Calu3 (cell line): ENCODE measurements around the gene NUP93. TPM values are rescaled to one million over a fixed set of nuclear protein-coding genes. Genes with fewer than 3 reads are reported as not detected.

Source experiments
- BruUV-seq: library from RNA; stranded (reverse); fragments of 400-500 nt; replicated peaks from 2 replicates; lab custom pipeline; 2021; lab: Mats Ljungman, UMichigan
- CTCF ChIA-PET: fragments of 300-600 bp; sonication (Branson Sonifier 250); formaldehyde crosslinking; loops from one replicate; lab custom pipeline; 2022; ENCODE audit warnings: antibody characterized with exemption; lab: Charles Lee
- DNase-seq: peaks from one replicate; pipeline ENCODE4 v3.0.0; 2022
- H3K27ac Mint-ChIP-seq: one replicate; pipeline ENCODE4 v1.8.0; 2022; ENCODE audit warnings: mixed read lengths; ENCODE audit not compliant: unreplicated experiment
- H3K27me3 Mint-ChIP-seq: one replicate; pipeline ENCODE4 v1.8.0; 2022; ENCODE audit warnings: mixed read lengths; ENCODE audit not compliant: unreplicated experiment
- H3K36me3 Mint-ChIP-seq: one replicate; pipeline ENCODE4 v1.8.0; 2022; ENCODE audit warnings: mild to moderate bottlenecking, moderate library complexity, mixed read lengths; ENCODE audit not compliant: insufficient read depth, unreplicated experiment
- H3K4me1 Mint-ChIP-seq: one replicate; pipeline ENCODE4 v1.8.0; 2022; ENCODE audit warnings: mild to moderate bottlenecking, low read depth, mixed read lengths; ENCODE audit not compliant: unreplicated experiment
- H3K4me3 Mint-ChIP-seq: one replicate; pipeline ENCODE4 v1.8.0; 2022; ENCODE audit warnings: mild to moderate bottlenecking, low read depth, moderate library complexity, mixed read lengths; ENCODE audit not compliant: unreplicated experiment
- H3K9me3 Mint-ChIP-seq: one replicate; pipeline ENCODE4 v1.8.0; 2022; ENCODE audit warnings: low read depth, mixed read lengths; ENCODE audit not compliant: unreplicated experiment
- CTCF ChIP-seq: fragments of 200-600 bp; IDR thresholded peaks from one replicate; pipeline ENCODE4 v1.8.0; 2022; ENCODE audit warnings: antibody characterized with exemption; ENCODE audit not compliant: unreplicated experiment
- intact Hi-C: fragments of 100-400 bp; cut with micrococcal nuclease; formaldehyde crosslinking; loops from one replicate; pipeline ENCODE4 v1.10.0; 2022; ENCODE audit not compliant: unreplicated experiment
- total RNA-seq: library from RNA; stranded (reverse); gene quantifications from 2 replicates; pipeline ENCODE4 v1.2.3, GENCODE V29; 2022

Gene NUP93
- total RNA-seq, 1 experiment from 2014 or later = 120 TPM

DNA sequence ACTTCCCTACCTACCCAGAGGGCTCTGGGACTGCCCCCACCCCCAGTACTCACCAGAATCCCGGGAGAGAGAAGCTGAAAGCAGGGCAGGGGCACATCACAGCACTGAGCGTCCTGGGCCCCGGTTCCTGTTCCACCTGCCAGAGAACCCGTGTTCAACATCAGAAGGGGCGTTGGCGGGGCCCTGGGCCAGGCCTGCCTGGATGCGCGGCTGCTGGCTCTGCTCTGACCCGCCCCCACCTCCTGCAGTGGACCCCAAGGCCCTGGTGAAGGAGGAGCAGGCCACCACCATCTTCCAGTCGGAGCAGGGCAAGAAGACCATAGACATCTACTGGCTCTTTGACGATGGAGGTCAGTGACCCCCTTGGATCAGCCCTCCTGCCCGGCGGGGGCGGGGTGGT, 162.8 kb downstream of the NUP93 start:
- CTCF ChIA-PET = no interaction called here
- Mint-ChIP-seq H3K4me3 (no peak overlapping the region), H3K27ac (no peak overlapping the region), H3K36me3 (no peaks in the 10 kb centered on the region), H3K4me1 (no peaks in the 10 kb centered on the region), H3K27me3 (peaks cover 32% of the 10 kb centered on the region), H3K9me3 (no peaks in the 10 kb centered on the region)
- DNase-seq = no peak
- BruUV-seq = no TSS peak
- intact Hi-C loops = no loop called here
- TF ChIP-seq CTCF = no peak

- Mint-ChIP-seq H3K36me3 (no peaks in the 10 kb centered on the region), H3K9me3 (no peaks in the 10 kb centered on the region), H3K27me3 (peaks cover 49% of the 10 kb centered on the region), H3K4me3 (no peak overlapping the region), H3K4me1 (no peaks in the 10 kb centered on the region), H3K27ac (no peak overlapping the region)
- CTCF ChIA-PET = interaction anchor here (0.7 to 0.8 kb wide), 2 partner anchors 171 to 437 kb away, joined by 3 to 5 read pairs; no protein-coding TSS in a partner anchor
- BruUV-seq = no TSS peak
- no peak for TF ChIP-seq CTCF
- DNase-seq = no peak
- intact Hi-C loops = no loop called here
Observed at GRCh38 chr16:56894331-56894917, 164.5 kb downstream of the NUP93 start.

DNA sequence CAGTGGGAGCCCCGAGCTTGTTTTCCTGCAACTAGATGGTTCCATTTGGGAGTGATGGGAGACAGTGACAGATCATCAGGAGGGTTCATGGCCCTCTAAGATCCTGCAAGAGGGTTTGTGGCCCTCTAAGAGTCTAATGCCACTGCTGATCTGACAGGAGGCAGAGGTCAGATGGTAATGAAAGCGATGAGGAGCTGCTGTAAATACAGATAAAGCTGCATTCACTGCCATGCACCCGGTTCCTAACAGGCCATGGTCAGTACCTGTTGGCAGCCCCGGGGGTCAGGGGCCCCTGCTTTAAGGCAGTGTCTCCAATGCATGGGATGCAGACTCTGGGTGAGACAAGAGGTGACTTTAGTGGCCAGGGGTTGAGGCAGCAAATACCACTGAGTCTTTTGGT, 165.9 kb downstream of the NUP93 start:
- peaks cover 55% of the 10 kb centered on the region for H3K27me3 Mint-ChIP-seq
- H3K36me3 Mint-ChIP-seq = no peaks in the 10 kb centered on the region
- no peak overlapping the region for H3K4me3 Mint-ChIP-seq
- DNase-seq = no peak
- BruUV-seq = no TSS peak
- H3K27ac Mint-ChIP-seq = no peak overlapping the region
- H3K9me3 Mint-ChIP-seq = no peaks in the 10 kb centered on the region
- CTCF ChIA-PET = no interaction called here
- intact Hi-C loops = no loop called here
- no peaks in the 10 kb centered on the region for H3K4me1 Mint-ChIP-seq
- no peak for TF ChIP-seq CTCF

DNA sequence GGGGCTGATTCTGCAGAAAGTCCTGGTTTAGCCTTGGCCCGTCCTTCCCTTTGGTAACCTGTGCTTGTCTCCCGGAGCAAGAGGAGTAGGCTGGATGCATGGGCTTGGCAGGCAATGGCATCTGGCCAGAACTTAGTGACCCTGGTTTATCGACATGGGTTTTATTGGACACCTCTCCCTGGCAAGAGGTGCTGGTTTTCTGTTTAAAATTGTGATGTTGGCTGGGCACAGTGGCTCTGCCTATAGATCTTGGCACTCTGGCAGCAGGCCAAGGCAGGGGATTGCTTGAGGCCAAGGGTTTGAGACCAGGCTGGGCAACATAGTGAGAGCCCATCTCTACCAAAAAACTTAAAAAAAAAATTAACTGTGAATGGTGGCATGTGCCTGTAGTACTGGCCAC, 166.3 kb downstream of the NUP93 start:
- no TSS peak for BruUV-seq
- H3K4me3 Mint-ChIP-seq = no peak overlapping the region
- intact Hi-C loops = no loop called here
- DNase-seq = no peak
- no peaks in the 10 kb centered on the region for H3K9me3 Mint-ChIP-seq
- no peak overlapping the region for H3K27ac Mint-ChIP-seq
- H3K36me3 Mint-ChIP-seq = no peaks in the 10 kb centered on the region
- no peaks in the 10 kb centered on the region for H3K4me1 Mint-ChIP-seq
- CTCF ChIA-PET = interaction anchor here (0.7 kb wide), 1 partner anchor 114 kb away, joined by 3 read pairs; no protein-coding TSS in a partner anchor
- peaks cover 55% of the 10 kb centered on the region for H3K27me3 Mint-ChIP-seq
- no peak for TF ChIP-seq CTCF
